ENCODE data around the gene RUSF1.

Gene RUSF1

GRCh38 chr16:31467151-31467773, 40.9 kb downstream of the RUSF1 start:
- no peak for DNase-seq

- no peak for DNase-seq
Observed at GRCh38 chr16:31466381-31466841, 41.8 kb downstream of the RUSF1 start.

- no peak for DNase-seq
Observed at GRCh38 chr16:31465788-31466370, 42.3 kb downstream of the RUSF1 start.

DNA sequence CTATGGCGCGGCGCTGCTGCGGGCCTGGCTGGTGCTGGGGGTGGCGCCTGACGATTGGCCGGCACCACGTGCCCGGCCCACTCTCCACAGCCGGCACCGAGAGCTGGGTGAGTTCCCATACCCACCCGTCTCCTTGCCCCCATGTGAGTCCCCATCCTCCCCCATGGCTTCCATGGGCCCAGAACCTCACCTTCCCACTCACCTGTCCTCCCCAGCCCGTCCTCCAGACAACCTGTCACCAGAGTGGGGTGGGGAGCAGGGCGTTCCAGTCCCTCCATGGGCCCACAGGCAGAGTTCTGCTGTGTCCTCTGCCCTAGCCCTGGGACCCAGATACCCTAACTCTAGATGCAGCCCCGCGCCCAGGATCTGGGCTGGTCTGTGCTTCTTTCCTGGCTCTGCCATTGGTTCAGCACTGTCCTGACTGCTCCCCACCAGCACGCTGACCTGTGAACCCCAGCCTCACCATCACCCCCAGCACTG, 43.4 kb downstream of the RUSF1 start:
- no peak for DNase-seq

GRCh38 chr16:31464348-31464769, 43.8 kb downstream of the RUSF1 start:
- DNase-seq = no peak

GRCh38 chr16:31461921-31462804, 46.0 kb downstream of the RUSF1 start:
- DNase-seq = no peak

GRCh38 chr16:31461201-31461920, 46.8 kb downstream of the RUSF1 start:
- DNase-seq = no peak

DNA sequence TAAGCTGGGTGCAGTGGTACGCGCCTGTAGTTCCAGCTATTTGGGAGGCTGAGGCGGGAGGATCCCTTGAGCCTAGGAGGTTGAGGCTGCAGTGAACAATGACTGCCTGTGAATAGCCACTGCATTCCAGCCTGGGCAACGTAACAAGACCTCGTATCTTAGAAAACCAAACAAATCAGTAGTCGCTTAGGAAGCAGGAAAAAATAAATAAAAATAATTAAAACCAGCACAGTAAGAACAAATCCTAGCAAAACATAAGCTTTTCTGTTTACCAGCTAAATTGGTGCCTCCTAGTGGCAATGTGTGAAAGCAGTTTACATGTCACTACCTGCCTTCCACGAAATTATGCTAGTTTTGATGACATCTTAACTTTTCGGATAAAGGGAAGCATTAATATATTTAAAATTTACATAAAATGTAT, 47.6 kb downstream of the RUSF1 start:
- peak; percentile 54 for DNase-seq

GRCh38 chr16:31459687-31460581, 48.3 kb downstream of the RUSF1 start:
- peak; percentile 99 for DNase-seq

GRCh38 chr16:31458844-31459686, 49.1 kb downstream of the RUSF1 start, which contains the start of gene ARMC5:
Gene ARMC5 (plus strand): TSS chr16:31459501. CDS start chr16:31459525, 24 bp downstream.
- DNase-seq = peak; percentile 99

GRCh38 chr16:31458073-31458843, 49.9 kb downstream of the RUSF1 start:
- DNase-seq = peak; percentile 71

- DNase-seq = no peak
Observed at GRCh38 chr16:31456988-31457360, 51.2 kb downstream of the RUSF1 start.

DNA sequence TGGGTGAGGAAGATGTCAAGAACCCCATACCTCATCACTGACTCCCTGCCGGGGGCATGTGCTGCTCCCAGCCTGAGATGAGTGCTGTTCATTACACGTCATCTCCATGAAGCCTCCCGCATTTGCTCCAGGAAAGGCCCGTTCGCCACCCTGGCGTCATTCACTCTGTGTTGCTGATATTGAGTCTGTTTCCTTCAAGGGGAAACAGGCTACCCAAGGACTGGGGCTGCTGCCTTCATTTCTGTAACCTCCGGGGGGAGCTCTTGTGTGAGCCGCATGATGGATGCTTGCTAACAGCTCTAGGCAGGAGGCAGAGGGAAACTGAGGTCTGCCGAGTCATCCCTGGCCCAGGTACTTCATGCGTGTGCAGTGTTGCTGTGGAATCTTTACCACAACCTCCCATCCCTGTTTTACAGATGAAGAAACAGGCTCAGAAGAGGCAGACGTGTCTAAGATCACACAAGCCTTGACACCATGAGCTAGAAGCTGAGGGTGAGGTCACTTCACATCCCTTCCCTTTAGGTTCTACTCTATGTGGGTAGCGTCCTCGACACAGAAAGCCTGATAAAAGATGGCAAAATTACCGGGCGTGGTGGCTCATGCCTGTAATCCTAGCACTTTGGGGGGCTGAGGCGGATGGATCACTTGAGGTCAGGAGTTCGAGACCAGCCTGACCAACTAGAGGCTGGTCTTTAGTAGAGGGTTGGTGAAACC, 52.4 kb downstream of the RUSF1 start:
- peak; percentile 24 for DNase-seq

DNA sequence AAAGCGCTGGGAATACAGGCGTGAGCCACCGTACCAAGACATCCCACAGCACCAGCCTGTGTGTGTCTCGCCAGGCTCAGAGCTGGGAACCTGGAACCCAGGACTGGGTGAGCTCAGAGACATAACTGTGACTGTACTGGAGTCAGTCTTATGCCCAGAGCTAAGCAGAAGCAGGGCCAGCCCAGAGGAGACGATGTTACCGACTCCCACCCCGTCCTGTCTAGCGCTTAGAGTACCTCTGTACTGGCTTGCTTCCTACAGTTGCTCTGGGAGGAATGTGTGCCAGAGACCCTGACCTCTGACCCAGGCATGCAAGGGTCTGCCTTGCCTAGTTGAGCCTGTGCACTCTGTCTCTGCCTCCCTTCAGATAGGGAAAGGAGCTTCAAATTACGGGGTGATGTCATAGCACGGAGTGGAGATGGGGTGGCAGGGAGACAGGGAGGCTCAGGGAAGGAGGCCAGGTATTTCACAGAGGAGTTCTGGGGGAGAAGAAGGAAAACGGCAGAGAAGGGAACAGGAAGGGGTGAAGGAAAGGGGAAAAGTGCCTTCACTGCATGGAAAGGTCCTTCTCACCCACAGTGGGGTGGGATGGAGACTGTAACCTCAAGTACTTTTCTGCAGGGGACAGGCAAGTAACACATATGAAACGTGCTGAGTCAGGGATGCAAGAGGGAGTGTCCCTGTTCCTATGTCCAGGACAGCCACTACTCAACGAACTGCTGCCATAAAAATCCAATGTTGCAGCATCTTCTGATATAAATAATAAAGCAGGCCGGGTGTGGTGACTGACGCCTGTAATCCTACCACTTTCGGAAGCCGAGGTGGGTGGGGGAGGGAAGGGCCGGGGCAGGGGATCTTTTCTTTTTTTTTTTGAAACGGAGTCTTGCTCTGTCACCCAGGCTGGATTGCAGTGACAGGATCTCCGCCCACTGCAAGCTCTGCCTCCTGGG, 54.7 kb downstream of the RUSF1 start:
- DNase-seq = no peak

- DNase-seq = no peak
Observed at GRCh38 chr16:31452631-31453106, 55.5 kb downstream of the RUSF1 start.

DNA sequence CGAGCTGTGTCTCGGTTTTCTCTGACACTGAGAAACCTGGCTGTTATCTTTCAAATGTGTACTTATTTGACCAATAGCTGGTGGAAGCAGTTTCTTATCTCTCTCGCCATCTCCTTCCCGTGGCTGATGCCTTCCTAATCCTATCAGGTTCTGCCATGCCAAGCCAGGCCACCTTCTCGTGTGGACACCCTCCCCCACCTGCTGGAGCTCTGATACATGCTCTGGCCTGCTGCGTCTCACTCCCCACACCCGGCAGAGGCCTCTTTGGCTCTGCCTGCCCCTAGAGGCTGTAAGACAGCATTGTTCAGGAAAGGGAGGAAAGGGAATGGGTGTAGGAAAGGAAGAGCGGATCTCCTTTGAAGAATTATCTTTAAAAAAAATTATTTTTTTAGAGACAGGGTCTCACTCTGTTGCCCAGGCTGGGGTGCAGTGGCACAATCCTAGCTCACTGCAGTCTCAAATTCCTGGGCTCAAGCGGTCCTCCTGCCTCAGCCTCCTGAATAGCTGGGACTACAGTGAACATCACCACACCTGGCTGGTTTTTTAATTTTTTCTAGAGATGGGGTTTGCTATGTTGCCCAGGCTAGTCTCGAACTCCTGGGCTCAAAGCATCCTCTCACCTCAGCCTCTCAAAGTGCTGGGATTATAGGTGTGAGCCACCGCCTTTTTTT, 56.4 kb downstream of the RUSF1 start:
- DNase-seq = peak; percentile 78

- DNase-seq = no peak
Observed at GRCh38 chr16:31451201-31451600, 57.0 kb downstream of the RUSF1 start.

Data from NCI-H69 (cell line).